NCI-H82 treated with DMSO at 0.1 percent for 48 hours (cell line): ENCODE measurements around the gene TFF1.

Experiments
- DNase-seq: peaks from one replicate; lab custom pipeline; 2025; ENCODE audit not compliant: unreplicated experiment; lab: John Stamatoyannopoulos, UW

The TFF1 gene

DNA sequence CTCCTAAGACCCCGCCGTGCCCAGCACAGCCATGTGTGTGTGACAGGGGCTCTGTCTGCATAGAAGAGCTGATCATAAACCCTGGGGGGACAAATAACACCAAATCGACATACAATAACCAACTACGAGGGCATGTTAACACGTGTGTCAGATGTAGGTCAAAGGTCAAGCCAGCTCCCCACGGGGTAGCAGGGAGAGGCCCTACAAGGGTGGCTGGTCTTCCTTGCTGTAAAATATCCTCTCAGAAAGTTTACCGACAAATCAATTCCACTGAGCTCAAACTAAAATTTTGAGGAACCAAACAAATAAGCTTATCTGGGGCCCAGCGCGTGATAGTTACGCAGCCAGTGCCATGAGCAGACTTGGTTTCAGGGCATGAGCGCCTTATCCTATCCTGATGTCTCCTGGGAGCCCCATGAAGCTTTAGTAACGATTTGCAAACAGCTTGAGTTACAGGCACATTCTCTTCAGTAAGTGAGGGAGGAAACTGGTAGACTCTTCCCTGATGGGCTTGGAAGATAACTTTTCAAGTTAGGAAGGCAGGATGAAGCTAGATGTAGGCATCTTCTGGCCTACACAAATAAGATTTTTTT is 32.2 kb upstream of the TFF1 start:
- no peak for DNase-seq

DNA sequence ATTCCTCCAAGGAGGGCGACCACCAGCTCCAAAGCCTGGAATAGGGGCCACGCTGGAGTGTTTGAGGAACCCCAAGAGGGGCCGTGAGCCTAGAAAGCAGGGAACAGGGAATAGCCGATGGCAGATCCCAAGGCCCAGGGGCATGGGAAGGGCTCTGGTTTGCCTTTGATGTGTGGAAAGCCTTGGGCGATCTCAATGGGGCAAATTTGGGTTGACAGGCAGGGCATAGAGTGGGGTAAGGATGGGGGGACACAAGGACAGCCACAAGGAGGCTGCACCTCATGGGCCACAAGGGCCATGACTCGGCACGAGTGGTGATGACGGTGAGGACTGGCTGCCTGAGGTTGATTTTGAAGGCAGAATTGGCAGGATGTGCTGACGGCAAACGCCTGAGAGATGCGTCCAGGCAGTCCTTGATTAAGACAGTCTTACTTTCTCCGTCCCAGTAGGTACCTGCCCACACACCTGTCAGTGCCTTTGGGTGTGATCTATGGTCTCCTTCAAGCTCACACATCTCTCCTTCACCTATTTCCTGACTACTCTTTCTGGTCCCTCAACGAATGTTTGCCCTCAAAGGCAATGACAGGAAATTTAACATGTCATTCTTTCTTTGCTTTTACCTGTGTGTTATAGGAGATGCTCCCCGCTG is 31.5 kb upstream of the TFF1 start:
- no peak for DNase-seq

DNA sequence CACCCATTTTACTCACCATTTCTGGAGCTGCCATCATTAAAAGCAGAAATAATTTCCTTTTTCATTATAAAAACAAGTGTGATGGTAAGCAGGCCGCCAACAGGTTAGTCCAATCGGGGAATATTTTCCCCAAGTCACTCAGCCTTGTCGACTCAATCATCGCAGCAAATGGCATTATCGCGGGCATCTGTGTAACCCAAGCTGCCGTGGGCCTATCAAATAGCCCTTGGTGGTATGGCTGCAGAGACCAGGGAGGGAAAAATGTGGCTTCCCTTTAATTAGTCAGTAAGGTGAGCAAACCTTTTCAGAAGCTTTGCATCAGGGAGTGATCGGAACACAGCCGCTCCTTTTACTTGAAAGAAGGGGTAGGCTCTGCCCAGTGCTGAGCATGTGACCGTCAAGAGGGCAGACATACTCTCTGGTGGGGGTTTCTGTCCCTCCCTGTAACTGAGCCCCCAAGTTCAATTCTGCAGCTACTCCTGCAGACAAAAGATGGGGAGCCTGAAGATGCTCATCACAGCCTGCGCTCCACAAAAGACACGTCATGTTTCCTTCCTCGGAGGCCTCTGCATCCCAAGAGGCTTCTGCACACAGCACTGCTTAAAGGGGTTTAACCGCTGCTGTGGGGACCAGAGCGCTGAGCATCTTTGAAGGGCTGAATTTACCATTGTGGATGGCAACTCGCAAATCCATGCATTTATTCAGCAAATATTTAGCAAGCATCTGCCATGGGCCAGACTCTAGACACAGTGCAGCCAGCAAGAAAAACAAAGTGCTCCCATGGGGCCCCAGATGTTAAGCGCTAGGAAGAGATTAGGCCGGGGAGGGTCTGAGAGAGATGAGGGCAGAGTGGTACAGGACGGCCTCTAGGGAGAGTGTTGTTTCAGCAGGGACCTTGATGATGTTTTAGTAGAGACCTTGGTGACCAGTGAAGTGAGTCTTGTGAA is 30.7 kb upstream of the TFF1 start:
- peak; percentile 80 for DNase-seq

DNA sequence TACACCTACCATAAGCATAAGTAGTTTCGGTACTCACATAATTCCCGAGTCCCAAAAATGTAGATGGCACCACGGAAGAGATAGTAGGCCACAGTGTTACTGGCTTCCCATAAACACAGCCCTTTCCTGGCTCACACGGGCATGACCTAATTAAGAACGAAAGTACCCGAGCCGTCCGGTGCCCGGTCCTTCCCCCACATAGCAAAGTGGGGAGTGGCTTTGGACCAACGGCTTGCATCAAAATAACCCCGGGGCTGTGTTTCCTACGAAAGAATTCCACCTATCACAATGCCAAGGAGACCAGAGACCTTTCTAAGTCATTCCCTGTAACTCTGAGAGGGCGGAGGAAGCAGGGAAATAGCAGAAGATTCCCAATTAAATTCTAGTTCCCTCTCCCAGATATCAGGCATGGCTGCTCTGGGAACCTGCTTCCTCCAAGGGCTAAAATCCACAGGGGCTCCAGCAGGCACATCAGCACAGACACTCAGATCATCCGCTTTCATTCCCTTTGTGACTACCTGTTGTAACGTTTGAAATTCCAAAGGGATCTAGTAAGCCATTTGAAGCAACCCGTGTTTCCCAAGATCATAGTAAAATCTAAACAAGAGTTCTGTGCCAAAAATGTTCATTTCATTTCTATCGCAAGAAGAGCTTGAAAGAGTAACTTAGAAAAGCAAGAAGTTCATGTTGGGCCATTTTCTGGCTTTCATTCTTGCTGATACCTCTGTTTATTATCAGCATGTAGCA is 29.7 kb upstream of the TFF1 start, which contains the start of gene TMPRSS3:
Gene TMPRSS3, minus strand, starts transcription at position 148 of the 747 bp plus-strand sequence. CDS start 635 bp downstream, outside the sequence.
- no peak for DNase-seq

DNA sequence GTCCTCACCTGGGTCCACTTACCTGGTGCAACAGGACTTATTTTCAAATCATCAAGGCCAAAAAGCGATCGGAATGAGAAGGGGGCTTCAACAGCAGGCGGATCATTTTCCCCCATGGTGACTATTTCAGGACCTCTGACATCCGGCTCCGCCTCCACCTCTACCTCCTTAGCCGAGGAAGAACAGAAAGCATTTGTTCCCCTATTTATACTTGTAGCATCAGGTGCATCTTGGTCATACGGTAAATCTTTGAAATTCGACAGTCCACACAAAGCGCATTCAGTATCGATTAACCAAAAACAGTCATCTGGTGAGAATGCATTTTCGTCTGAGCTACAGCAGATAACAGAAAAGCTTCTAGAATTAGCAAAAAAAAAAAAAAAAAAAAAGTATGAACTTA is 29.0 kb upstream of the TFF1 start:
- DNase-seq: no peak

DNA sequence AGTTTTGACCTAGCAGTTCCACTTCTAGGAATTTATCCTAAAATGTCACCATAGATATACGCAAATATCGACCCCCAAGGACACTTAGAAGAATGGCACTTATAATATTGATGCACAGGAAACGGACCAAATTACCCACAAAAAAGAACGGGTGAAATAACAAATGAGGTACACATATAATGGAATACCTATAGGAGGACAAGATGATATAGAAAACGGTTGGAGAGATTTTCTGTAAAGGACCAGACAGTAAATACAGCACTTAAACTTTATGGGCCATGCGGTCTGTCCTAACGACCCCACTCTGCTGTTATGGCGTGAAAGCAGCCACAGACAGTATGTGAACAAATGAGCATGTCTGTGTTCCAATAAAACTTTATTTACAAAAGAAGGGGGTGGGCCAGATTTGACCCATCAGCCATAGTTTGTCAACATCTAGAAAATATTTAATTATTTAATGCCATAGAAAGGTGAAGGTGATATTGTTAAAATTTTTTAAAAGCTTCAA is 27.2 kb upstream of the TFF1 start:
- DNase-seq: no peak

DNA sequence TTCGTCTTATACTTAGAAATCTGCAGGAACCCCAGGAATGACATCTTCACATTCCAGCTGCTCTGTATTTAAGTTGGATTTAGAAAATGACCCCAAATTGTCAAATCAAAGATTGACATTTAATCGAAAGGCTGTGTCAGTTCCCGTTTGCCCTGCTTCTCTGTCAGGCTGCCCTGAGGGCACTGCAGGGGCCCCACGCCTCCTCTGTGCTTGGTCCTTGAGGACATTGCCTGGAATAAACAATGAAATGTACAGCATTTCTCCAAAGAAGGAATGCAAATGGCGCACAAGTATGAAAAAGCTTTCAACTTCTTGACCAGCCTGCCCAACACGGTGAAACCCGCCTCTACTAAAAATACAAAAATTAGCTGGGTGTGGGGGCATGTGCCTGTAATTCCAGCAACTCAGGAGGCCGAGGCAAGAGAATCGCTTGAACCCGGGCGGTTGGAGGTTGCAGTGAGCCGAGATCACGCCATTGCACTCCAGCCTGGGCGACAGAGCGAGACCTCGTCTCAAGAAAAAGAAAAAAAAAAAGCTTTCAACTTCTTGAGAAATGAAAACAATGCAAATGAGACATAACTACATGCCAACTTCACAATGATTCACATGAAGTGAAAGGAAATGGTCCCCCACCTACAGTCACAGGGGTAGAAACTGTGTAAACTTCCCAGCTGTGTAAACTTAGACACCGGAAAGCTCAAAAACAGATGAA is 26.6 kb upstream of the TFF1 start:
- DNase-seq: no peak

DNA sequence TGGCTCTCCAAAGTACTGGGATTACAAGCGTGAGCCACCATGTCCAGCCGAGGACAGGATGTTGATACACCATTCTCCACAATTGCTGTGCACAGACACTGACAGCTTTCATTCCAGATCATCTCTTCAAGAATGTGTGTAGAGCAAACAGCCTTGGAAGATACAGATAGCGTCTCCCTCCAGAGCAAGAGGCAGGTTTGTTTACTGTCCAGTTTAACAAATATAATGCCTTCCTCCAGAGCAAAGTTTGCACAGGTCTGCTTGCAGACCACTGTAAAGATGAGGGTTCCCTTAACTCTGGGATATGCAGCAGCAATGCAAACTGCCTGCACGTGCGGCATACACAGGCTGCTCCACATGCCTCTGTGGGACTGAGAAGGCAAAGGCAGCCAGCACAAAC is 25.0 kb upstream of the TFF1 start:
- DNase-seq: no peak

DNA sequence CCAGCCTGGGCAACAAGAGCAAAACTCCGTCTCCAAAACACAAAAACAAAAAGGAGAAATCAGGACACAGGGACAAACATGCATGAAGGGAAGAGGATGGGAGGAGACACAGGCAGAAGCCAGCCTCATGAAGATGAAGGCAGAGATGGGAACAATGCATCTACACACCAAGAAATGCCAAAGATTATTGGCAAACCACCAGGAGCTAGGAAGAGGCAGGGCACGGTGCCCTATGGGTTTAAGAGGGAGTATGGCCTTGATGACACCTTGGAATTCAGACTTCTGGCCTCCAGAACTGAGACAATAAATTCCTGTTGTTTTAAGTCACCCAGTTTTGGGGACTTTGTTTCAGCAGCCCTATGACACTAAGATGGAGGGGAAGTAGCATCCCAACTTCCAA is 24.4 kb upstream of the TFF1 start:
- DNase-seq: no peak

DNA sequence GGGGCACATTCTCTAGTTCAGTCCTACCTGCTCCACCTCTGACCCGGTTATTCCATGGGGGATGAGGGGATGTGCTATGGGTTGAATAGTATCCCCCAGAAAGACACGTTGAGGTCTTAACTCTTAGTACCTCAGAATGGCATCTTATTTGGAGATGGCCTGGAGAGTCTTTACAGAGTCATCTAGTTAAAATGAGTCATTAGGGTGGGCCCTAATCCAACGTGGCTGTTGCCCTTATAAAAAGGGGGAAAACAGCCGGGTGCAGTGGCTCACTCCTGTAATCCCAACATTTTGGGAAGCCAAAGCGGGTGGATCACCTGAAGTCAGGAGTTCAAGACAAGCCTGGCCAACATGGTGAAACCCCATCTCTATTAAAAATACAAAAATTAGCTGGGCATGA is 23.9 kb upstream of the TFF1 start:
- no peak for DNase-seq

DNA sequence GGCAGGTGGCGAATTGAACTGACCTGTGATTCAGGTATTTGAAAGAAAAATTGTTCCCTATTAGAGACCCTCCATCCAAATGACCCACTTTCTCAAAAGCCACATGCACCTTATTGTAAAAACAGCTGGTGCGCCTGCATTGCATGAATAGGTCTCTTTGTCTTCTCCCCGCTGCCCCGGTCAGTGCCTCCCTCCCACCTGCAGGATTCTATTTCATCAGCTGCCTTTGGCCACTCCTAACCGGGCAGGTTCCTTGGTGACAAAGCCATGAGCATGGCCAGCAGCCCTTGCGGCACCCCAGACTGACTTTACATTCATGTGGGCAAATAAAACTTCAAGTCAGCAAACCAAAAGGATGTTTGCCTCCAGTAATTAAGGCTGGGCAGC is 23.1 kb upstream of the TFF1 start:
- no peak for DNase-seq

DNA sequence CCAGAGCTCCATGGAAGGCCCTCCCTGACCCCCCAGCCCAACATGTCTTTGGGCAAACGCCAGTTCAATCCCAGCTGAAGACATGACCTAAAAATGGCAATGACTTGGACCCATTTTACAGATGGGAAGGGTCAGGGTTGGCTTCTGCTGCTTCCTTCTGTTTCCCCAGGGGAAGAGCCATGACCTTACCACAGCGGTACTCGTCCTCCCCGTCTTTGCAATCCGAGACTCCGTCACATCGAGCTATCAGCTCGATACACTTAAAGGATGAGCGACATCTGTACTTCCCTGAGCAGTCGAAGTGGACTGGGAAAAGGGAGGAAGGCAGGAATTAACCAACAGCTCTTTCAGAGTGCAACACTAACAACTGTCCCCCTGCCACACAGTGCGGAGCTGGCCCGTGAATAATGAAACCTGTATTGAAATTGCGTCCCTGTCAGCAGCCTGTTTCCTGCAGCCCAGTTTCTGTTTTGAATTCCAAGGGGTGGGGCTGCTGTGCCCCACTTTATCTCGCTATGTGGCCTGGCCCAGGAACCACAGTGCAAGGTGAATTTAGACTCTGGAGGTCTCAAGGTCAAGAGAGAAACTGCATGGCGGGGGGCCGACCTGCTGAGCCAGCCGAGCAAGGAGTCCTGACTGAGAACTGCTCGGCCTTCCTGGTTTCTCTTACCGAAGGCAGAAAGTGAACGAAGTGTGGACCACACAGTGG is 22.6 kb upstream of the TFF1 start:
- DNase-seq: no peak

DNA sequence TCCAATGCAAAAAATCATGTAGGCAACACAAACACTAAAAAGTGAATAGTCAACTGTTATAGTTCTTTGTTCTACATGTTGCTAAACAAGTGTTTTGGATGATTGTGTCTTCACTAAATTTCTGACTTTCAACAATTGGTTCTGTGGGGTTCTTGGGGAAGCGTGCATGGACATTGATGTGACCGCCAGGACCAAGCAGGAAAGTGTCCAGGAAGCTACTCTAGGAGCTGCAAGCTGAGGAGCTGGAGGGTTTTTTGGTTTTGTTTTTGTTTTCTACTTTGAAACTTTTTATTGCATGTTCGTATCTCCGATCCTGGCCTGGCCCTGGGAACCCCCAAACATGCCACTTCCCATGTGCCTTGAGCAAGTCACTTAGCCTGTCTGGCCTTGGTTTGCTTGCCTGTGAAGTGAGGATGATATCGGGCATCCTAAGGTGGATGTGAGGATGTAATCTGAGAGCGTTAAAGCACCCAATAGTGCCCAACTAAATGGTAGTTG is 21.6 kb upstream of the TFF1 start:
- no peak for DNase-seq

DNA sequence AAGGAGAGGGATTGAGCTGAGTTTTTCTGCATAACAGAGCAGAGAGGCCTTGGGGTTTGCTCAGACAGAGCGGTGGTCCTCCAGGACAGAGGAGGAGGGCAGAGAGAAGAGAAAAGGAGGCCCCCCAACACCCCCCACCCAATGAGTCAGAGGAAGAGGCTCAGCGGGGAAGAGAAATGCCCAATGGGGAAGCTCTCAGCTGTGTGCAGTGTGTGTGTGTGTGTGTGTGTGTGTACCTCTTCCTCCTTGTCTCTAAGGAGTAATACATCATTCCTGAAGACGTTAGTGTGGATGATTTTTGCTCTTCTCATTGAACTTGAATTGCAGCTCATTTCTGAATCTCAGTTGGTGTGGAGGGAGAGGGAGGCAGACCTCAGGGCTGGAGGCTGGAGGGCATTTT is 20.8 kb upstream of the TFF1 start:
- no peak for DNase-seq

DNA sequence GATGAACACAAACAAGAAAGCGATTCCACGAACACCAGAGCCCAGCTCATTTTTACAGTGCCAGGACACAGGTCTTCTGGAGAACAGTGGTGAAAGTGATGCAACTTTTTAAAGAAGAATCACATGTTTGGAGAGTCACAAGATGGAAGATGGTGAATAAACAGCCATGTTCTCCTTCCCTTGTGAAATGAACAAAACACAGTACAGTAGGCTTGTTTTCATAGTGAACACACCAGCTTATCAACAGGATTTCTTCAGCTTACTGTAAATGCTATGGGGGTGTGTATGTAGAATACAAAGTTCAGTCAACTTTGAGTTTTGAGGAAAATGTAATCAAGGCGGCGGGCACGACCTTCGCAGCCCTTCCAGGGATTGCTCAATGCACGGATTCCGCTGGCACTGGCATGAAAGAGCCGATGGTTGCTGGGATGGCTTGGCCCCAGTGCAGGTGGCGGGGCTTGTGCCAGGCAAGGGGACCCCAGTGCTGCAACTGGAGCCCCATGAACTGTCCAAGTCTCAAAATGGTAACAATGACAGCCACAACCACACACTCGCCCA is 19.8 kb upstream of the TFF1 start:
- no peak for DNase-seq

DNA sequence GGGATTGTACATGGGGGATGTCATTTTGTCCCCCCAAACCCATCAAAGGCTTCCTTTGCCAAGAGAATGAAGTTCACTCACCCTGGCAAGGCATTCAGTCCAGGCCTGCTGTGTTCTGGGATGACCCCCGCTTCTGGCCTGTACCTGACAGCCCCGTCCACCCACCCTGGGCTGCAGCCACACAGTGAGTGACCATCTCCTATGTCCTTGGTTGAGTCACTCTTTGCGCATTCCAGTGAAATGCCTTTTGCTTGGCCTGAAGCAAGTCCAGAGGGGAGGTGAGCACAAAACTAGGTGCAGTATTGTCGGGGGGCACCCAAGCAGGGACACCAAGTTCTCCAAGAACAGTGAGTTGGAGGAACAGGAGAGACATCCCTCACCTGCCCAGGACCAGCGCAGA is 19.3 kb upstream of the TFF1 start:
- DNase-seq: no peak

DNA sequence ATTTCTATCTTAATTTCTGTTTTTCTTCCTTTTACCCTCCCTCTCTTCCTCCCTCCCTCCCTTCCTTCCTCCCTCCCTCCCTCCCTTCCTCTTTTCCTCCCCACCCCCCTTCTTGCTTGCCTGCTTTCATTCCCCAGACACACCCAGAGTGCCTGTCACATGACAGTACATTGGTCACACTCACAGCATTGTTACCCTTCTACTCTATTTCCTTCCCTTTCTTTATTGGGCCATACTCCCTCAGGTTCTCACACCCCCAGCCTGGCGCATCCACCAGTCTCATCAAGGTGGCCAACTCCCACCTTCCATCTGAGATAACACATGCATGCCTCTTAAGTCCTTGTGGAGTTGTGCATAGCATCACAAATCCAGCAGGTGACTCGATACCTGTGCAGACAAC is 18.7 kb upstream of the TFF1 start:
- DNase-seq: no peak

DNA sequence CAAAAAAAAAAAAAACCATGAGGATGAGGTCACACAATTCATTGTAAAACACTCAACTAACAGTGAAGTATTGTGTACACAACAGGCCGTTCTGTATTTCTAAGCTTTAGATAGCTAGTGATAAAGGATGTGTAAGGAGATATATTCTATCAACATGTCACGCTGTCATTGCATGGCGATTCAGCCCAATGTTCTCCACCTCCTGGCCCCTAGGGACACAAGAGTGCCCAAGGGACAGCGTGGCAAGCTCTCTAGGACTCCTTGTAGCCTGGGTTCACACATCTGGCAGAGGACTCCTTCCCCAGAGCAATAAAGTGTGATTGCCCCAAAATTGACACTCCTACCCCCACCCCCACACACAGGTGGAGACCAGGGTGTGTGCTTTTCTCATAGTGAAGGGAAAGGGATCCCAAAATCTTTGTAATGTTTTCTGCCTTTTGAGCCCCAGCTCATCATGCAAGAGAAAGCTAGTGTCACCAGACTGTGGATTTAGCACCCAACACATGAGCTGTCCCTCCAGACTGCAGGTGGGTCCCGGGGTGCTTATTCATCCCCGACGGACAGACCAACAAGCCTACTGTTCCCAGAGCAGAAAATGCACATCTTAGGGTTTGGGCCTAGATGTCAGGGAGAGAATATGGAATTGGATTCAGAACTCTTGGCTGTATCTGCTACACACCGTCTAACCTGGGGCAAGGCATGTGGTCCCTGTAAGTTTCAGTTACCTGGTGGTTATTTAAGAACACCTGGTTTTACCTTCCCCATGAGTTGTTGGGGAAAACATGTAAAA is 18.0 kb upstream of the TFF1 start:
- DNase-seq: no peak

DNA sequence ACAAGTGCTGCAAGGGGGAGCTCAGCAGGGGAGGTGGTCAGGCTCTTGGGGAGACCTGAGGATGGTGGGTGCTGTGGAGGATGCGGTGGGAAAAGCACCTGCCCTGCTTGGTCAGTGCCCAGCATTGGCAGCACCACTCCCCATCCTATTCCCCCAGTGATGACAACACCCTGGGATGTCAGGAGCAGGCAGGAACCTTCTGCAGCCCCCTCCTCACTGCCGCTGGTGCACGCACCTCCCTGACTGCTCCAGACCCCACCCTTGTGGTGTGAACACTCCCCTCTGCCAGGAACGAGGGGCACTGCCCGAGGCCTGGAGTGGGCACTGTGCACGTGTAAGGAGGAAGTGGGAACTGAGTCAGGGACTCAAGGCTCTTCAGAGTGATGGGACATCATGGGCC is 17.0 kb upstream of the TFF1 start:
- DNase-seq: no peak
